PC-3 (cell line): Measurements from ENCODE around the gene TCEAL3. TPM values are rescaled to one million over a fixed set of nuclear protein-coding genes. Genes with fewer than 3 reads are reported as not detected.
"Not testable (repeated sequence)": the region's sequence is repeated elsewhere in the genome, so short reads cannot be mapped to it uniquely, and the experiment has no call there.

Experiments
- ATAC-seq: fragments of 200-7000 bp; cut with Tn5 transposase; 2 replicates; pipeline ENCODE4 v1.9.1; 2020; ENCODE audit warnings: mild to moderate bottlenecking, moderate library complexity
- BruUV-seq: library from RNA; stranded (reverse); fragments of 400-500 nt; replicated peaks from 2 replicates; lab custom pipeline; 2021; lab: Mats Ljungman, UMichigan
- CTCF ChIA-PET: fragments of 300-600 bp; sonication (Branson Sonifier 250); formaldehyde crosslinking; loops from one replicate; lab custom pipeline; 2022; ENCODE audit warnings: antibody characterized with exemption; lab: Charles Lee
- POLR2A ChIA-PET: fragments of 300-600 bp; sonication (Branson Sonifier 250); formaldehyde crosslinking; loops from one replicate; lab custom pipeline; 2022; ENCODE audit warnings: antibody characterized with exemption; ENCODE audit not compliant: unreplicated experiment; lab: Charles Lee
- DNase-seq: peaks from one replicate; pipeline ENCODE4 v3.0.0-alpha.2; 2015
- H2AFZ ChIP-seq: fragments of 300-600 bp; sonication (generic); 2 replicates; pipeline ENCODE4 v1.6.0; 2016; ENCODE audit warnings: antibody characterized with exemption, low read length
- H3F3A ChIP-seq: fragments of 300-600 bp; sonication (generic); one replicate; pipeline ENCODE4 v1.6.0; 2017; ENCODE audit warnings: antibody characterized with exemption, low read length, control low read depth, mild to moderate bottlenecking; ENCODE audit not compliant: unreplicated experiment
- H3K27ac ChIP-seq: fragments of 300-600 bp; sonication (generic); 2 replicates; pipeline ENCODE4 v1.5.1; 2016; ENCODE audit warnings: mild to moderate bottlenecking, low read length
- H3K27me3 ChIP-seq: fragments of 300-600 bp; sonication (generic); 2 replicates; pipeline ENCODE4 v1.6.1; 2016; ENCODE audit warnings: low read length, mixed read lengths
- H3K36me3 ChIP-seq: fragments of 300-600 bp; sonication (generic); 2 replicates; pipeline ENCODE4 v1.6.1; 2016; ENCODE audit warnings: low read depth, mixed run types, low read length, mixed read lengths
- H3K4me1 ChIP-seq: fragments of 300-600 bp; sonication (generic); 2 replicates; pipeline ENCODE4 v1.5.1; 2016; ENCODE audit warnings: low read length; ENCODE audit not compliant: insufficient read depth
- H3K4me2 ChIP-seq: fragments of 300-600 bp; sonication (generic); 2 replicates; pipeline ENCODE4 v1.6.0; 2016; ENCODE audit warnings: low read length
- H3K4me3 ChIP-seq: fragments of 300-600 bp; sonication (generic); 2 replicates; pipeline ENCODE4 v1.5.1; 2016; ENCODE audit warnings: mild to moderate bottlenecking, low read length, mixed read lengths
- H3K79me2 ChIP-seq: fragments of 300-600 bp; sonication (generic); 2 replicates; pipeline ENCODE4 v1.6.1; 2017; ENCODE audit warnings: low read length, mixed read lengths
- H3K9ac ChIP-seq: fragments of 300-600 bp; sonication (generic); 2 replicates; pipeline ENCODE4 v1.6.0; 2016; ENCODE audit warnings: mild to moderate bottlenecking, low read length
- H3K9me2 ChIP-seq: fragments of 300-600 bp; sonication (generic); replicated peaks from 2 replicates; pipeline ENCODE4 v1.6.1; 2016; ENCODE audit warnings: mixed run types, low read length, mixed read lengths
- H3K9me3 ChIP-seq: fragments of 300-600 bp; sonication (generic); 2 replicates; pipeline ENCODE4 v1.6.1; 2016; ENCODE audit warnings: low read length, mixed read lengths
- H4K20me1 ChIP-seq: fragments of 300-600 bp; sonication (generic); 2 replicates; pipeline ENCODE4 v1.6.1; 2016; ENCODE audit warnings: low read length, mixed read lengths
- EZH2 ChIP-seq: fragments of 300-600 bp; sonication (generic); IDR thresholded peaks from one replicate; pipeline ENCODE4 v1.6.1; 2017; ENCODE audit warnings: antibody characterized with exemption, mild to moderate bottlenecking, low read length; ENCODE audit not compliant: unreplicated experiment
- EZH2phosphoT487 ChIP-seq: fragments of 300-600 bp; sonication (generic); IDR thresholded peaks from 2 replicates; pipeline ENCODE4 v1.6.1; 2018; ENCODE audit warnings: mild to moderate bottlenecking, antibody characterized with exemption, low read length, borderline replicate concordance
- intact Hi-C: fragments of 100-400 bp; cut with micrococcal nuclease; formaldehyde crosslinking; loops from 2 replicates; pipeline ENCODE4 v1.9.0; 2023
- total RNA-seq: library from RNA; depleted of rRNA; stranded (reverse); fragments of >200 nt; gene quantifications from 2 replicates; pipeline ENCODE4 v1.2.3, GENCODE V29; 2014
- TF ChIP-seq, protein P1 (sequence below): fragments of 300-600 bp; sonication (generic); conservative IDR thresholded peaks from 2 replicates; pipeline ENCODE4 v1.5.1; 2017; ENCODE audit warnings: antibody characterized with exemption, low read depth, mild to moderate bottlenecking, low read length

Gene TCEAL3
- total RNA-seq, 1 experiment from 2014 or later, result 18.3 TPM

DNA sequence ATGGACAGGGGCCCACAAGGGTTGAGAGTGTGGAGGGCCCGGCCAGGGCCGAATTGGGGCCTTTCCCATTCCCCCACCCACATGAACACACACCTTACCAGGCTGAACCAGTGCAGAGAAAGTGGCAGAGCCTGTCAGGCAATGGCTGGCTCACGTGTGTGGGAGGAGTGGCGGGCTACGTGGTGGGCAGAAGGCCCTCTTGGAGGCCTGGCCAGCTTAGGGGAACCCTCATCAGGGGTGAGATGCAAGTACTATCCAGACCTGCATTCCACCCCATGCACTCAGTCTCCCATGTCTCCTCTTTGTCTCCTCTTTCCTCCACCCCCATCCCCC, 21.5 kb upstream of the TCEAL3 start:
- CTCF ChIA-PET, result no interaction called here
- peaks cover 27% of the 10 kb centered on the region for H3K79me2 ChIP-seq
- H3K27ac ChIP-seq, result peak overlapping the region; percentile 53
- H3K4me2 ChIP-seq, result peak overlapping the region; percentile 90
- H4K20me1 ChIP-seq, result no peaks in the 10 kb centered on the region
- no peaks in the 10 kb centered on the region for H3K9me3 ChIP-seq
- H3K4me1 ChIP-seq, result peaks cover 6% of the 10 kb centered on the region; the same call in 1 of the 2 replicates
- no peaks in the 10 kb centered on the region for H3F3A ChIP-seq
- peak overlapping the region; percentile 92 for H3K9ac ChIP-seq
- DNase-seq (peak; percentile 21), ATAC-seq (peak; percentile 33)
- H3K9me2 ChIP-seq, result no peaks in the 10 kb centered on the region
- intact Hi-C loops, result loop anchor here (5.0 kb wide), 2 partner anchors 41 to 54 kb away; partner anchors contain the start of gene TCEAL1
- BruUV-seq, result no TSS peak
- POLR2A ChIA-PET, result no interaction called here
- no peaks in the 10 kb centered on the region for H3K27me3 ChIP-seq
- peak overlapping the region; percentile 98 for H3K4me3 ChIP-seq
- TF ChIP-seq EZH2phosphoT487, result no peak
- TF ChIP-seq EZH2, result no peak
- TF ChIP-seq, protein P1, sequence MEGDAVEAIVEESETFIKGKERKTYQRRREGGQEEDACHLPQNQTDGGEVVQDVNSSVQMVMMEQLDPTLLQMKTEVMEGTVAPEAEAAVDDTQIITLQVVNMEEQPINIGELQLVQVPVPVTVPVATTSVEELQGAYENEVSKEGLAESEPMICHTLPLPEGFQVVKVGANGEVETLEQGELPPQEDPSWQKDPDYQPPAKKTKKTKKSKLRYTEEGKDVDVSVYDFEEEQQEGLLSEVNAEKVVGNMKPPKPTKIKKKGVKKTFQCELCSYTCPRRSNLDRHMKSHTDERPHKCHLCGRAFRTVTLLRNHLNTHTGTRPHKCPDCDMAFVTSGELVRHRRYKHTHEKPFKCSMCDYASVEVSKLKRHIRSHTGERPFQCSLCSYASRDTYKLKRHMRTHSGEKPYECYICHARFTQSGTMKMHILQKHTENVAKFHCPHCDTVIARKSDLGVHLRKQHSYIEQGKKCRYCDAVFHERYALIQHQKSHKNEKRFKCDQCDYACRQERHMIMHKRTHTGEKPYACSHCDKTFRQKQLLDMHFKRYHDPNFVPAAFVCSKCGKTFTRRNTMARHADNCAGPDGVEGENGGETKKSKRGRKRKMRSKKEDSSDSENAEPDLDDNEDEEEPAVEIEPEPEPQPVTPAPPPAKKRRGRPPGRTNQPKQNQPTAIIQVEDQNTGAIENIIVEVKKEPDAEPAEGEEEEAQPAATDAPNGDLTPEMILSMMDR, result no peak
- H2AFZ ChIP-seq, result peak overlapping the region; percentile 96
- H3K36me3 ChIP-seq, result no peaks in the 10 kb centered on the region

DNA sequence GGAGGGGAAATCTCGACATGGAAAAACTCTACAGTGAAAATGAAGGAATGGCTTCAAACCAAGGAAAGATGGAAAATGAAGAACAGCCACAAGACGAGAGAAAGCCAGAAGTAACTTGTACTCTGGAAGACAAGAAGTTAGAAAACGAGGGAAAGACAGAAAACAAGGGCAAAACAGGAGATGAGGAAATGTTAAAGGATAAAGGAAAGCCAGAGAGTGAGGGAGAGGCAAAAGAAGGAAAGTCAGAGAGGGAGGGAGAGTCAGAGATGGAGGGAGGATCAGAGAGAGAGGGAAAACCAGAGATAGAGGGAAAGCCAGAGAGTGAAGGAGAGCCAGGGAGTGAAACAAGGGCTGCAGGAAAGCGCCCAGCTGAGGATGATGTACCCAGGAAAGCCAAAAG, 21.1 kb upstream of the TCEAL3 start:
- H3F3A ChIP-seq, result no peaks in the 10 kb centered on the region
- H3K9me3 ChIP-seq, result no peaks in the 10 kb centered on the region
- H3K36me3 ChIP-seq, result no peaks in the 10 kb centered on the region
- no peak overlapping the region for H3K27ac ChIP-seq
- no peaks in the 10 kb centered on the region for H3K27me3 ChIP-seq
- peaks cover 27% of the 10 kb centered on the region for H3K79me2 ChIP-seq
- 0 out of 2 replicates have a peak overlapping the region, but pooled peaks have one; percentile 96 for H2AFZ ChIP-seq
- H3K4me1 ChIP-seq, result peaks cover 6% of the 10 kb centered on the region; the same call in 1 of the 2 replicates
- ChIA-PET CTCF (no interaction called here), POLR2A (no interaction called here)
- peak overlapping the region; percentile 90 for H3K4me2 ChIP-seq
- no TSS peak for BruUV-seq
- no peaks in the 10 kb centered on the region for H3K9me2 ChIP-seq
- intact Hi-C loops, result loop anchor here (5.0 kb wide), 2 partner anchors 41 to 54 kb away; partner anchors contain the start of gene TCEAL1
- H3K9ac ChIP-seq, result peak overlapping the region; percentile 92; the same call in 1 of the 2 replicates
- H4K20me1 ChIP-seq, result no peaks in the 10 kb centered on the region
- no peak for ATAC-seq
- peak overlapping the region; percentile 98 for H3K4me3 ChIP-seq
- DNase-seq, result no peak
- TF ChIP-seq EZH2 (no peak), EZH2phosphoT487 (no peak)
- TF ChIP-seq, protein P1, result no peak

DNA sequence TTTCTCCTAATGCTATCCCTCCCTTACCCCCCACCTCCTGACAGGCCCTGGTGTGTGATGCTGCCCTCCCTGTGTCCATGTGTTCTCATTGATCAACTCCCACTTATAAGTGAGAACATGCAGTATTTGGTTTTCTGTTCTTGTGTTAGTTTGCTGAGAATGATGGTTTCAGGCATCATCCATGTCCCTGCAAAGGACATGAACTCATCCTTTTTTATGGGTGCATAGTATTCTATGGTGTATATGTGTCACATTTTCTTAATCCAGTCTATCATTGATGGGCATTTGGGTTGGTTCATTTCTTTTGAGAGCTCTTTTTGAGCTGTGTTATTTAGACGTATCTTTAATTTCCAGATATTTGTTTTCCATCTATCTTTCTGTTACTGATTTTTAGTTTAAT, 15.5 kb upstream of the TCEAL3 start:
- H3K4me2 ChIP-seq, H3F3A ChIP-seq, H3K27me3 ChIP-seq, H2AFZ ChIP-seq, CTCF ChIA-PET, BruUV-seq, DNase-seq, H3K4me3 ChIP-seq, H3K9me3 ChIP-seq, ATAC-seq, H3K4me1 ChIP-seq, H4K20me1 ChIP-seq, H3K27ac ChIP-seq, H3K9me2 ChIP-seq, intact Hi-C loops, H3K9ac ChIP-seq, H3K36me3 ChIP-seq, H3K79me2 ChIP-seq, POLR2A ChIA-PET: not testable (repeated sequence)

DNA sequence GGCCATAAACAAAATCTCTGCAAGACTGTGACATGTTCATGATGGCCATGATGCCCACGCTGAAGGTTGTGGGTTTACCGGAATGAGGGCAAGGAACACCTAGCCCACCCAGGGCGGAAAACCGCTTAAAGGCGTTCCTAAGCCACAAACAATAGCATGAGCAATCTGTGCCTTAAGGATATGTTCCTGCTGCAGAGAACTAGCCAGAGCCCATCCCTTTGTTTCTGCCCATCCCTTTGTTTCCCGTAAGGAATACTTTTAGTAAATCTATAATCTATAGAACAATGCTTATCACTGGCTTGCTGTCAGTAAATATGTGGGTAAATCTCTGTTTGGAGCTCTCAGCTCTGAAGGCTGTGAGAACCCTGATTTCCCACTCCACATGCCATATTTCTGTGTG, 12.6 kb upstream of the TCEAL3 start:
- H3K9me2 ChIP-seq, intact Hi-C loops, H4K20me1 ChIP-seq, H3K9ac ChIP-seq, DNase-seq, H3K27ac ChIP-seq, H3K4me2 ChIP-seq, ATAC-seq, H3K4me3 ChIP-seq, H3K4me1 ChIP-seq, H2AFZ ChIP-seq, H3F3A ChIP-seq, CTCF ChIA-PET, POLR2A ChIA-PET, BruUV-seq, H3K36me3 ChIP-seq, H3K27me3 ChIP-seq, H3K9me3 ChIP-seq, H3K79me2 ChIP-seq: not testable (repeated sequence)
